Right lobe of liver (tissue), 4 donors: ENCODE measurements around the gene MTSS2.

Source experiments
- POLR2A ChIP-seq: fragments of 450-650 bp; IDR thresholded peaks from one replicate; pipeline ENCODE4 v1.6.1; 2017; ENCODE audit warnings: antibody characterized with exemption, mild to moderate bottlenecking
- TF ChIP-seq, protein P1 (sequence below), 4 donors: fragments of 200-600 bp in 3 of 4; fragments of 450-650 bp in 1 of 4; IDR thresholded peaks; one replicate each; pipeline versions ENCODE4 v1.5.1 to v1.8.0; 2016 to 2022; ENCODE audit warnings: antibody characterized with exemption in 4 of 4, mild to moderate bottlenecking in 2 of 4
- donor health status: DM: no; HTN: no; CAD: no.
- donor health status: DM: no; HTN: no; CAD: no.
- donor health status: DM: no; HTN: yes; CAD: no.

GRCh38 chr16:70659953-70660671 lies 25.7 kb downstream of the MTSS2 start:
- TF ChIP-seq, protein P1, sequence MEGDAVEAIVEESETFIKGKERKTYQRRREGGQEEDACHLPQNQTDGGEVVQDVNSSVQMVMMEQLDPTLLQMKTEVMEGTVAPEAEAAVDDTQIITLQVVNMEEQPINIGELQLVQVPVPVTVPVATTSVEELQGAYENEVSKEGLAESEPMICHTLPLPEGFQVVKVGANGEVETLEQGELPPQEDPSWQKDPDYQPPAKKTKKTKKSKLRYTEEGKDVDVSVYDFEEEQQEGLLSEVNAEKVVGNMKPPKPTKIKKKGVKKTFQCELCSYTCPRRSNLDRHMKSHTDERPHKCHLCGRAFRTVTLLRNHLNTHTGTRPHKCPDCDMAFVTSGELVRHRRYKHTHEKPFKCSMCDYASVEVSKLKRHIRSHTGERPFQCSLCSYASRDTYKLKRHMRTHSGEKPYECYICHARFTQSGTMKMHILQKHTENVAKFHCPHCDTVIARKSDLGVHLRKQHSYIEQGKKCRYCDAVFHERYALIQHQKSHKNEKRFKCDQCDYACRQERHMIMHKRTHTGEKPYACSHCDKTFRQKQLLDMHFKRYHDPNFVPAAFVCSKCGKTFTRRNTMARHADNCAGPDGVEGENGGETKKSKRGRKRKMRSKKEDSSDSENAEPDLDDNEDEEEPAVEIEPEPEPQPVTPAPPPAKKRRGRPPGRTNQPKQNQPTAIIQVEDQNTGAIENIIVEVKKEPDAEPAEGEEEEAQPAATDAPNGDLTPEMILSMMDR (IDR thresholded peaks at IDR 0.05): no peak
- TF ChIP-seq POLR2A: no peak
